Neural cell (in vitro differentiated cells): ENCODE measurements around the gene ZP4. TPM values are rescaled to one million over a fixed set of nuclear protein-coding genes. Genes with fewer than 3 reads are reported as not detected.

Experiments
- H2AFZ ChIP-seq: fragments of 200-600, 300-800 bp; sonication (generic), shearing (Covaris generic); 2 replicates; pipeline ENCODE4 v1.6.0; 2014; ENCODE audit warnings: low read depth, mild to moderate bottlenecking, antibody characterized with exemption, low read length, moderate library complexity
- H3F3A ChIP-seq: fragments of 200-600 bp; shearing (Covaris generic); 2 replicates; pipeline ENCODE4 v1.6.1; 2016; ENCODE audit warnings: mild to moderate bottlenecking, moderate library complexity, mixed read lengths, antibody characterized with exemption, low read length; ENCODE audit not compliant: insufficient read depth, poor library complexity, severe bottlenecking
- H3K27ac ChIP-seq: fragments of 200-600, 300-800 bp; sonication (generic), shearing (Covaris generic); 2 replicates; pipeline ENCODE4 v1.5.1; 2014; ENCODE audit warnings: mild to moderate bottlenecking, low read length, moderate library complexity
- H3K27me3 ChIP-seq: fragments of 300-800, 200-600 bp; sonication (generic), shearing (Covaris generic); 2 replicates; pipeline ENCODE4 v1.6.0; 2014; ENCODE audit warnings: mild to moderate bottlenecking, low read depth, low read length, moderate library complexity; ENCODE audit not compliant: insufficient read depth
- H3K36me3 ChIP-seq: fragments of 300-800, 200-600 bp; sonication (generic), shearing (Covaris generic); 2 replicates; pipeline ENCODE4 v1.5.1; 2014; ENCODE audit warnings: mild to moderate bottlenecking, antibody characterized with exemption, low read length, moderate library complexity; ENCODE audit not compliant: insufficient read depth
- H3K4me2 ChIP-seq: fragments of 300-800, 200-600 bp; sonication (generic), shearing (Covaris generic); 2 replicates; pipeline ENCODE4 v1.6.0; 2014; ENCODE audit warnings: mild to moderate bottlenecking, low read length
- H3K4me3 ChIP-seq: fragments of 300-800, 200-600 bp; sonication (generic), shearing (Covaris generic); 2 replicates; pipeline ENCODE4 v1.5.1; 2014; ENCODE audit warnings: mild to moderate bottlenecking, low read length, moderate library complexity
- H3K79me2 ChIP-seq: fragments of 200-600 bp; shearing (Covaris generic); replicated peaks from 2 replicates; pipeline ENCODE4 v1.6.0; 2014; ENCODE audit warnings: mild to moderate bottlenecking, low read length, moderate library complexity; ENCODE audit not compliant: insufficient read depth
- H3K9ac ChIP-seq: fragments of 300-800, 200-600 bp; sonication (generic), shearing (Covaris generic); 2 replicates; pipeline ENCODE4 v1.6.1; 2016; ENCODE audit warnings: mild to moderate bottlenecking, low read length, mixed read lengths
- H3K9me2 ChIP-seq: fragments of 200-600 bp; shearing (Covaris generic); 2 replicates; pipeline ENCODE4 v1.6.1; 2016; ENCODE audit warnings: mild to moderate bottlenecking, low read length, mixed read lengths; ENCODE audit not compliant: insufficient read depth
- H3K9me3 ChIP-seq: fragments of 200-600, 300-800 bp; sonication (generic), shearing (Covaris generic); 2 replicates; pipeline ENCODE4 v1.6.1; 2016; ENCODE audit warnings: mild to moderate bottlenecking, mixed run types, low read length, moderate library complexity, mixed read lengths
- H4K20me1 ChIP-seq: fragments of 200-600 bp; shearing (Covaris generic); 2 replicates; pipeline ENCODE4 v1.6.1; 2016; ENCODE audit warnings: mild to moderate bottlenecking, mixed run types; ENCODE audit not compliant: insufficient read depth
- EP300 ChIP-seq: fragments of 450-650 bp; conservative IDR thresholded peaks from 2 replicates; pipeline ENCODE4 v1.6.1; 2014; ENCODE audit warnings: antibody characterized with exemption, mild to moderate bottlenecking, moderate library complexity; ENCODE audit not compliant: poor library complexity, severe bottlenecking
- EZH2 ChIP-seq: fragments of 200-600, 300-800 bp; shearing (Covaris generic), sonication (generic); IDR thresholded peaks from 2 replicates; pipeline ENCODE4 v1.6.1; 2014; ENCODE audit warnings: antibody characterized with exemption, low read length, borderline replicate concordance, mild to moderate bottlenecking; ENCODE audit not compliant: insufficient read depth, poor library complexity, severe bottlenecking
- MXI1 ChIP-seq: fragments of 450-650 bp; conservative IDR thresholded peaks from 2 replicates; pipeline ENCODE4 v1.6.1; 2014; ENCODE audit warnings: antibody characterized with exemption, mild to moderate bottlenecking; ENCODE audit not compliant: poor library complexity, severe bottlenecking
- POLR2AphosphoS5 ChIP-seq: IDR thresholded peaks from 2 replicates; pipeline ENCODE4 v1.6.1; 2012
- RAD21 ChIP-seq: fragments of 450-650 bp; conservative IDR thresholded peaks from 2 replicates; pipeline ENCODE4 v1.6.1; 2014; ENCODE audit warnings: antibody characterized with exemption, mild to moderate bottlenecking, moderate library complexity
- SMC3 ChIP-seq: fragments of 450-650 bp; conservative IDR thresholded peaks from 2 replicates; pipeline ENCODE4 v1.6.1; 2014; ENCODE audit warnings: antibody characterized with exemption, mild to moderate bottlenecking, moderate library complexity; ENCODE audit not compliant: poor library complexity
- TAF1 ChIP-seq: IDR thresholded peaks from 2 replicates; pipeline ENCODE4 v1.6.1; 2012; ENCODE audit warnings: low read depth
- polyA plus RNA-seq: library from polyadenylated mRNA; depleted of rRNA; stranded (reverse); fragments of >200 nt; gene quantifications from 2 replicates; pipeline ENCODE4 v1.2.3, GENCODE V29; 2014
- TF ChIP-seq, protein P1 (sequence below): IDR thresholded peaks from 2 replicates; pipeline ENCODE4 v1.6.1; 2012; ENCODE audit warnings: borderline replicate concordance
- TF ChIP-seq, protein P2 (sequence below): fragments of 450-650 bp; IDR thresholded peaks from 2 replicates; pipeline ENCODE4 v1.5.1; 2014; ENCODE audit warnings: antibody characterized with exemption, mild to moderate bottlenecking, moderate library complexity; ENCODE audit not compliant: poor library complexity, severe bottlenecking

ZP4 gene
- polyA plus RNA-seq, 1 donor from 2014 or later: not detected

DNA sequence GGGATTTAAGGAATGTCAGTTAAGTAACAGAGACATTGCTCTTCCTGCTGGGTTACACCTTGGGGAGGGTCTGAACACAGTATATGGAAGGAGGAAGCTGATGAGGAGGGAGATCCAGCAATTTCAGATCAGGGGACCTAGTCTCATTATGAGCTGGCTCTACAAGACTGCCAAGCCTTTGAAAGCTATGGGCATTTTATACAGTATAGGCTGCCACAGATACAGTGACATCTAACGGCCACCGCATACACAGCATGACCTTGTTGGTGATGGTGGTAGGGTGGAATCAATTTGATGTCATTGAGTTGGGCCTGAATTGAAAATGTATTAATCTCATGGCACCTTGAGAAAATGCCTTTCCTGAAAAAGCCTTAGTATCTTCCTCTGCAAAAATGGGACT is 22.6 kb upstream of the ZP4 start:
- H3K9me3 ChIP-seq: peaks cover 5% of the 10 kb centered on the region
- H3K9me2 ChIP-seq: no peaks in the 10 kb centered on the region
- no peaks in the 10 kb centered on the region for H3K36me3 ChIP-seq
- H3K79me2 ChIP-seq: no peaks in the 10 kb centered on the region
- no peak overlapping the region for H3K4me3 ChIP-seq
- no peaks in the 10 kb centered on the region for H3F3A ChIP-seq
- no peak overlapping the region for H3K27ac ChIP-seq
- no peak overlapping the region for H2AFZ ChIP-seq
- H3K27me3 ChIP-seq: no peaks in the 10 kb centered on the region
- H3K9ac ChIP-seq: no peak overlapping the region
- TF ChIP-seq EZH2 (no peak), EP300 (no peak)
- no peak overlapping the region for H3K4me2 ChIP-seq
- no peaks in the 10 kb centered on the region for H4K20me1 ChIP-seq

DNA sequence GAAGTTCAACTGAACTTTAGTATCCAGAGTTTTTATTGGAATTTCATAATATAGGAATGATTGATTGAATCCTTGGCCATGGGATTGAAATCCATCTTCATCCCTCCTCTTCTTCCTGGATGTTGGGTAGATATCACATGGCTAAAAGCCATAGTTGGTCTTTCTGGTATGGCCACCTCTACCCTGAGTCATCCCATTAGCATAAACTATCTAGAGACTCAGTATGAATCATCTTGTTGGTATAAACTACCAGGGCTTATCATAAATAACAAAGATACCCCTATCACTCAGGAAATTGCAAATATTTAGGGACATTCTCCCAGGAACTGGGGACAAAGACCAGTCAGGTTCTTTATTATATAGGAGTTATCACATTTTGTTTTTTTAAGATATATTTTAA is 21.2 kb upstream of the ZP4 start:
- no peak overlapping the region for H3K4me3 ChIP-seq

More for the DNA sequence above, 21.2 kb upstream of the ZP4 start:
- Histone ChIP-seq H4K20me1 (no peaks in the 10 kb centered on the region), H3K9me3 (peaks cover 5% of the 10 kb centered on the region), H3K9ac (no peak overlapping the region), H3F3A (no peaks in the 10 kb centered on the region), H3K36me3 (no peaks in the 10 kb centered on the region), H3K4me2 (no peak overlapping the region), H3K9me2 (no peaks in the 10 kb centered on the region), H3K27me3 (no peaks in the 10 kb centered on the region), H2AFZ (no peak overlapping the region), H3K27ac (no peak overlapping the region), H3K79me2 (no peaks in the 10 kb centered on the region)
- TF ChIP-seq POLR2AphosphoS5: no peak
- TF ChIP-seq EZH2: no peak
- no peak for TF ChIP-seq MXI1
- TF ChIP-seq RAD21: no peak
- TF ChIP-seq, protein P1, sequence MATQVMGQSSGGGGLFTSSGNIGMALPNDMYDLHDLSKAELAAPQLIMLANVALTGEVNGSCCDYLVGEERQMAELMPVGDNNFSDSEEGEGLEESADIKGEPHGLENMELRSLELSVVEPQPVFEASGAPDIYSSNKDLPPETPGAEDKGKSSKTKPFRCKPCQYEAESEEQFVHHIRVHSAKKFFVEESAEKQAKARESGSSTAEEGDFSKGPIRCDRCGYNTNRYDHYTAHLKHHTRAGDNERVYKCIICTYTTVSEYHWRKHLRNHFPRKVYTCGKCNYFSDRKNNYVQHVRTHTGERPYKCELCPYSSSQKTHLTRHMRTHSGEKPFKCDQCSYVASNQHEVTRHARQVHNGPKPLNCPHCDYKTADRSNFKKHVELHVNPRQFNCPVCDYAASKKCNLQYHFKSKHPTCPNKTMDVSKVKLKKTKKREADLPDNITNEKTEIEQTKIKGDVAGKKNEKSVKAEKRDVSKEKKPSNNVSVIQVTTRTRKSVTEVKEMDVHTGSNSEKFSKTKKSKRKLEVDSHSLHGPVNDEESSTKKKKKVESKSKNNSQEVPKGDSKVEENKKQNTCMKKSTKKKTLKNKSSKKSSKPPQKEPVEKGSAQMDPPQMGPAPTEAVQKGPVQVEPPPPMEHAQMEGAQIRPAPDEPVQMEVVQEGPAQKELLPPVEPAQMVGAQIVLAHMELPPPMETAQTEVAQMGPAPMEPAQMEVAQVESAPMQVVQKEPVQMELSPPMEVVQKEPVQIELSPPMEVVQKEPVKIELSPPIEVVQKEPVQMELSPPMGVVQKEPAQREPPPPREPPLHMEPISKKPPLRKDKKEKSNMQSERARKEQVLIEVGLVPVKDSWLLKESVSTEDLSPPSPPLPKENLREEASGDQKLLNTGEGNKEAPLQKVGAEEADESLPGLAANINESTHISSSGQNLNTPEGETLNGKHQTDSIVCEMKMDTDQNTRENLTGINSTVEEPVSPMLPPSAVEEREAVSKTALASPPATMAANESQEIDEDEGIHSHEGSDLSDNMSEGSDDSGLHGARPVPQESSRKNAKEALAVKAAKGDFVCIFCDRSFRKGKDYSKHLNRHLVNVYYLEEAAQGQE: no peak
- no peak for TF ChIP-seq SMC3
- TF ChIP-seq, protein P2, sequence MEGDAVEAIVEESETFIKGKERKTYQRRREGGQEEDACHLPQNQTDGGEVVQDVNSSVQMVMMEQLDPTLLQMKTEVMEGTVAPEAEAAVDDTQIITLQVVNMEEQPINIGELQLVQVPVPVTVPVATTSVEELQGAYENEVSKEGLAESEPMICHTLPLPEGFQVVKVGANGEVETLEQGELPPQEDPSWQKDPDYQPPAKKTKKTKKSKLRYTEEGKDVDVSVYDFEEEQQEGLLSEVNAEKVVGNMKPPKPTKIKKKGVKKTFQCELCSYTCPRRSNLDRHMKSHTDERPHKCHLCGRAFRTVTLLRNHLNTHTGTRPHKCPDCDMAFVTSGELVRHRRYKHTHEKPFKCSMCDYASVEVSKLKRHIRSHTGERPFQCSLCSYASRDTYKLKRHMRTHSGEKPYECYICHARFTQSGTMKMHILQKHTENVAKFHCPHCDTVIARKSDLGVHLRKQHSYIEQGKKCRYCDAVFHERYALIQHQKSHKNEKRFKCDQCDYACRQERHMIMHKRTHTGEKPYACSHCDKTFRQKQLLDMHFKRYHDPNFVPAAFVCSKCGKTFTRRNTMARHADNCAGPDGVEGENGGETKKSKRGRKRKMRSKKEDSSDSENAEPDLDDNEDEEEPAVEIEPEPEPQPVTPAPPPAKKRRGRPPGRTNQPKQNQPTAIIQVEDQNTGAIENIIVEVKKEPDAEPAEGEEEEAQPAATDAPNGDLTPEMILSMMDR: no peak
- TF ChIP-seq EP300: no peak
- no peak for TF ChIP-seq TAF1
